H1 (cell line): ENCODE results near the gene LSG1. TPM values are rescaled to one million over a fixed set of nuclear protein-coding genes. Genes with fewer than 3 reads are reported as not detected.

ENCODE experiments used
- CTCF ChIA-PET: fragments of 300-600 bp; sonication (Branson Sonifier 250); formaldehyde crosslinking; loops from one replicate; lab custom pipeline; 2021; ENCODE audit not compliant: partially characterized antibody; lab: Charles Lee
- POLR2A ChIA-PET: fragments of 300-600 bp; sonication (Branson Sonifier 250); formaldehyde crosslinking; loops from one replicate; lab custom pipeline; 2021; ENCODE audit warnings: inconsistent platforms; ENCODE audit not compliant: partially characterized antibody; lab: Charles Lee
- DNase-seq, 2 experiments: peaks; one replicate each; pipeline versions ENCODE4 v3.0.0 to v3.0.0-alpha.2; 2010 to 2022; ENCODE audit warnings: low spot score in 2 of 2, low read depth in 1 of 2, mixed read lengths in 1 of 2
- FAIRE-seq: peaks from 2 replicates; lab custom pipeline; 2011; peaks lifted over from hg19 to GRCh38; lab: Jason Lieb, UNC
- H2AFZ ChIP-seq: 2 replicates; pipeline ENCODE4 v1.8.1; 2012; ENCODE audit warnings: low read length, inconsistent platforms
- H2AK5ac ChIP-seq: 2 replicates; pipeline ENCODE4 v1.6.1; 2013; ENCODE audit warnings: low read depth, low read length
- H2BK120ac ChIP-seq: replicated peaks from 2 replicates; pipeline ENCODE3; 2013; ENCODE audit warnings: low read depth, low read length, inconsistent platforms
- H2BK12ac ChIP-seq: 2 replicates; pipeline ENCODE4 v1.6.1; 2013; ENCODE audit warnings: low read depth, low read length
- H2BK15ac ChIP-seq: 2 replicates; pipeline ENCODE4 v1.6.1; 2013; ENCODE audit warnings: low read length
- H2BK20ac ChIP-seq: 2 replicates; pipeline ENCODE4 v1.6.1; 2013; ENCODE audit warnings: low read length
- H2BK5ac ChIP-seq: 2 replicates; pipeline ENCODE4 v1.6.1; 2013; ENCODE audit warnings: low read depth, low read length
- H3K14ac ChIP-seq: 2 replicates; pipeline ENCODE4 v1.6.1; 2013; ENCODE audit warnings: inconsistent platforms; ENCODE audit not compliant: insufficient read length
- H3K18ac ChIP-seq: 2 replicates; pipeline ENCODE4 v1.6.1; 2013; ENCODE audit warnings: low read length; ENCODE audit errors: extremely low read depth
- H3K23ac ChIP-seq: 2 replicates; pipeline ENCODE4 v1.6.1; 2013; ENCODE audit warnings: inconsistent platforms; ENCODE audit not compliant: insufficient read length
- H3K23me2 ChIP-seq: 2 replicates; pipeline ENCODE4 v1.6.1; 2013; ENCODE audit warnings: low read depth, low read length
- H3K27ac ChIP-seq: 2 replicates; pipeline ENCODE4 v1.6.1; 2011; ENCODE audit warnings: low read depth, low read length, inconsistent platforms
- H3K27me3 ChIP-seq, 4 experiments: replicated peaks in 1 of 4; 1 replicate in 1 of 4; 2 replicates in 3 of 4; pipeline versions ENCODE4 v1.6.1 to v1.8.1; 2011 to 2013; ENCODE audit warnings: low read length in 3 of 4, mild to moderate bottlenecking in 3 of 4, inconsistent platforms in 2 of 4, mixed read lengths in 2 of 4, moderate library complexity in 1 of 4; ENCODE audit not compliant: control insufficient read depth in 3 of 4, insufficient read depth in 3 of 4; ENCODE audit errors: extremely low read depth in 1 of 4
- H3K36me3 ChIP-seq, 4 experiments: 2 replicates each; pipeline versions ENCODE4 v1.6.1 to v1.8.1; 2011 to 2013; ENCODE audit warnings: mild to moderate bottlenecking in 4 of 4, low read length in 3 of 4, moderate library complexity in 2 of 4, control low read depth in 1 of 4, inconsistent platforms in 1 of 4; ENCODE audit not compliant: insufficient read depth in 4 of 4, control insufficient read depth in 2 of 4
- H3K4ac ChIP-seq: replicated peaks from 2 replicates; pipeline ENCODE3; 2013; ENCODE audit warnings: low read length, low read depth, mixed read lengths, inconsistent platforms; ENCODE audit not compliant: insufficient read length
- H3K4me1 ChIP-seq, 4 experiments: replicated peaks in 1 of 4; 1 replicate in 1 of 4; 2 replicates in 3 of 4; pipeline versions ENCODE4 v1.6.1 to v1.8.1; 2011 to 2013; ENCODE audit warnings: low read length in 3 of 4, inconsistent platforms in 2 of 4, mixed read lengths in 1 of 4; ENCODE audit not compliant: insufficient read depth in 4 of 4, control insufficient read depth in 3 of 4
- H3K4me2 ChIP-seq, 2 experiments: 2 replicates each; pipeline versions ENCODE4 v1.6.1 to v1.8.1; 2011 to 2013; ENCODE audit warnings: low read depth in 2 of 2, low read length in 2 of 2, control low read depth in 1 of 2, inconsistent platforms in 1 of 2, mild to moderate bottlenecking in 1 of 2; ENCODE audit not compliant: insufficient read depth in 1 of 2
- H3K4me3 ChIP-seq, 4 experiments: fragments of 200-600, 300-600 bp in 1 of 4; sonication (generic), shearing (Covaris generic), sonication (Bioruptor Twin) in 1 of 4; 2 replicates each; pipeline versions ENCODE4 v1.5.1 to v1.8.1; 2011 to 2016; ENCODE audit warnings: low read length in 4 of 4, low read depth in 3 of 4, control low read depth in 2 of 4, inconsistent platforms in 2 of 4, mild to moderate bottlenecking in 2 of 4, mixed read lengths in 1 of 4, moderate library complexity in 1 of 4; ENCODE audit not compliant: insufficient read depth in 2 of 4; ENCODE audit errors: extremely low read depth in 1 of 4
- H3K56ac ChIP-seq: replicated peaks from 2 replicates; pipeline ENCODE3; 2013; ENCODE audit warnings: low read depth, mild to moderate bottlenecking, mixed read lengths, low read length, inconsistent platforms; ENCODE audit not compliant: insufficient read length
- H3K79me1 ChIP-seq: 2 replicates; pipeline ENCODE4 v1.6.1; 2013; ENCODE audit warnings: low read depth, low read length, control low read depth
- H3K79me2 ChIP-seq, 2 experiments: 2 replicates each; pipeline versions ENCODE4 v1.6.1 to v1.8.1; 2012 to 2013; ENCODE audit warnings: low read length in 2 of 2, mild to moderate bottlenecking in 2 of 2, inconsistent platforms in 1 of 2; ENCODE audit not compliant: insufficient read depth in 2 of 2, control insufficient read depth in 1 of 2
- H3K9ac ChIP-seq, 4 experiments: replicated peaks in 1 of 4; 1 replicate in 1 of 4; 2 replicates in 3 of 4; pipeline versions ENCODE4 v1.6.1 to v1.8.1; 2011 to 2013; ENCODE audit warnings: low read depth in 3 of 4, low read length in 3 of 4, control low read depth in 2 of 4, mild to moderate bottlenecking in 2 of 4, moderate library complexity in 2 of 4, inconsistent platforms in 1 of 4; ENCODE audit errors: extremely low read depth in 1 of 4
- H3K9me3 ChIP-seq, 2 experiments: 2 replicates each; pipeline versions ENCODE4 v1.6.1 to v1.8.1; 2012 to 2013; ENCODE audit warnings: mild to moderate bottlenecking in 2 of 2, moderate library complexity in 2 of 2, control low read depth in 1 of 2, inconsistent platforms in 1 of 2, low read depth in 1 of 2, low read length in 1 of 2, mixed read lengths in 1 of 2; ENCODE audit not compliant: insufficient read depth in 2 of 2
- H4K20me1 ChIP-seq, 2 experiments: replicated peaks in 1 of 2; 2 replicates each; pipeline versions ENCODE3 to v1.8.1; 2011 to 2013; ENCODE audit warnings: inconsistent platforms in 2 of 2, low read length in 2 of 2, mild to moderate bottlenecking in 1 of 2; ENCODE audit not compliant: insufficient read depth in 2 of 2, control insufficient read depth in 1 of 2
- H4K5ac ChIP-seq: 2 replicates; pipeline ENCODE4 v1.6.1; 2013; ENCODE audit warnings: low read length, low read depth, mixed read lengths, inconsistent platforms; ENCODE audit not compliant: insufficient read length
- H4K8ac ChIP-seq: 2 replicates; pipeline ENCODE4 v1.8.0; 2013; ENCODE audit warnings: mild to moderate bottlenecking, moderate library complexity, low read length, inconsistent platforms; ENCODE audit not compliant: insufficient read depth; ENCODE audit errors: extremely low read depth
- H4K91ac ChIP-seq: replicated peaks from 2 replicates; pipeline ENCODE3; 2013; ENCODE audit warnings: low read length, mixed read lengths, inconsistent platforms; ENCODE audit not compliant: insufficient read length
- JUN ChIP-seq: IDR thresholded peaks from 2 replicates; pipeline ENCODE4 v1.6.1; 2011; ENCODE audit warnings: low read depth, mild to moderate bottlenecking, improper control_type of control experiment, low read length
- RNF2 ChIP-seq: fragments of 200-900, 300-1000 bp; sonication (generic); IDR thresholded peaks from 2 replicates; pipeline ENCODE4 v1.7.1; 2016; ENCODE audit warnings: borderline replicate concordance, low read depth, mild to moderate bottlenecking, antibody characterized with exemption, low read length; ENCODE audit not compliant: poor library complexity, severe bottlenecking; ENCODE audit errors: missing control alignments
- SP2 ChIP-seq: IDR thresholded peaks from 2 replicates; pipeline ENCODE4 v1.6.1; 2012; ENCODE audit warnings: mild to moderate bottlenecking, low read length, inconsistent platforms
- TAF7 ChIP-seq: optimal IDR thresholded peaks from 2 replicates; pipeline ENCODE3; 2011; ENCODE audit warnings: low read depth, mild to moderate bottlenecking, inconsistent platforms, low read length, moderate library complexity, borderline replicate concordance
- WGBS, 2 experiments: shearing (Covaris generic) in 1 of 2; methylation state at CpG; one replicate each; pipeline versions ENCODE4 v1.1.6 to v1.1.7; 2013 to 2015; ENCODE audit warnings: low lambda C conversion rate in 2 of 2, mixed read lengths in 2 of 2, inconsistent platforms in 1 of 2, low coverage in 1 of 2, missing lambda C conversion rate in 1 of 2; ENCODE audit not compliant: insufficient replicate concordance in 2 of 2, insufficient coverage in 1 of 2, insufficient read length in 1 of 2; ENCODE audit errors: extremely low coverage in 1 of 2, missing lambda C conversion rate in 1 of 2; 5-methylcytosine and 5-hydroxymethylcytosine counted together
- polyA plus RNA-seq, 7 experiments: library from polyadenylated mRNA; depleted of rRNA in 3 of 7; stranded (reverse) in 5 of 7; unstranded in 2 of 7; fragments of >200 nt in 5 of 7; fragments of 200-250 nt in 2 of 7; gene quantifications; 1 replicate in 5 of 7; 2 replicates in 1 of 7; 4 replicates in 1 of 7; pipeline versions ENCODE4 v1.2.1 to v1.2.3, GENCODE V29; 2011 to 2013; ENCODE audit warnings: missing spikeins in 2 of 7, mixed read lengths in 2 of 7
- total RNA-seq: library from RNA; stranded (reverse); fragmentation: NEBNext Ultra II Directional; extraction: Animal tissue kit (Norgen Biotek cat#: 25700); gene quantifications from 2 replicates; pipeline ENCODE4 v1.2.1, GENCODE V29; 2021

The LSG1 gene
- total and polyA plus RNA-seq, 2 of the 8 experiments (the other 6 are each of a cell fraction or from before 2014, with no cell fraction given): 23.7 to 47.6 TPM

DNA sequence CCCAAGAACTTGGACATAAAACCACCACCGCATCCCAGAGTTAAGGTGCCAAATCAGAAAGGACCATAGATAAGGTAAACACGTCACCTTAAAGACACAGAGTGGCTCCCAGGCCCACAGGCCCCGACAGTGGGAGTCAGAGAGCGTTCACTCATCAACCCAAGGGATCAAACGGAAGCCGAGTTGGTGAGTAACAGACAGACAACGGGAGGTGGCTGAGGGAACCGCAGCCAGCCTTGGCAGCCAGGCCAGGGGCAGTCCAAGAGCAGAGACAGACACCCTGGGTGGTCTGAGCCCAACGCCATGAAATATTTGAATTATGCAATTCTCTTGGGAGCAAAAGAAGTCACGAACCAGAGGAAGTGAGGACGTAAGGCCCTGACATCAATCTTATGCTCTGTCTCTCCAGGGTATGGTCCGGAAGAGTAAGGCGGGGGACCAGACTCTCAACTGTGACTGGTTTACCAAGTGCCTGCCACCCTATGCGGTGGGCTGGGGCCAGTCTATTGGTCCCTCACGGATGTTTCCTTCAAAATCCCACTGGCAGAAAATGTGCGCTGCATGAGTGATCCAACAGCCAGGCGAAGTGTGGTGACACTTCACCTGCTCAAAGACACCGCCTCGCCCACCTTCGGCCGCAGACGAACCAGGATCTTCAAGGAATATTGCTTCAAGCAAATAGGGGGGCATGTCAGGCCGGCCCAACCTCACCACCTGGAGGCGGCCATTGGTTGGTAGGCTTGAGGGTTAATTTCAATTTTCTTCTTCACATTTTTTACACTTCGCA lies 73.0 kb downstream of the LSG1 start:
- no peak overlapping the region for H3K18ac ChIP-seq
- H2AFZ ChIP-seq: no peak overlapping the region
- H2BK15ac ChIP-seq: no peak overlapping the region
- H3K23ac ChIP-seq: no peak overlapping the region
- H2BK5ac ChIP-seq: no peak overlapping the region
- no peaks in the 10 kb centered on the region for H4K20me1 ChIP-seq
- H3K4me2 ChIP-seq: no peak overlapping the region
- H3K36me3 ChIP-seq: no peaks in the 10 kb centered on the region; a peak in 2 of 8 replicates
- H3K4ac ChIP-seq: no peak overlapping the region
- no peaks in the 10 kb centered on the region for H3K79me2 ChIP-seq
- no peak overlapping the region for H3K56ac ChIP-seq
- H3K79me1 ChIP-seq: no peaks in the 10 kb centered on the region
- CTCF ChIA-PET: interaction anchor here (1.0 kb wide), 1 partner anchor 12 kb away, joined by 3 read pairs; no protein-coding TSS in a partner anchor
- H3K4me1 ChIP-seq: no peaks in the 10 kb centered on the region
- WGBS, 2 experiments: 88 to 100% methylated on average over 1 to 24 of the region's 25 CpGs
- H2BK120ac ChIP-seq: no peak overlapping the region
- no peak overlapping the region for H3K14ac ChIP-seq
- FAIRE-seq: no peak
- H2BK12ac ChIP-seq: no peak overlapping the region
- no peak overlapping the region for H4K8ac ChIP-seq
- no peak overlapping the region for H3K27ac ChIP-seq
- no peak for DNase-seq
- no peaks in the 10 kb centered on the region for H3K27me3 ChIP-seq
- no peak overlapping the region for H4K91ac ChIP-seq
- no peaks in the 10 kb centered on the region for H3K23me2 ChIP-seq
- no peak overlapping the region; a peak in 1 of 7 replicates for H3K9ac ChIP-seq
- no peak overlapping the region for H3K4me3 ChIP-seq
- POLR2A ChIA-PET: no interaction called here
- H2AK5ac ChIP-seq: no peak overlapping the region
- no peaks in the 10 kb centered on the region for H3K9me3 ChIP-seq
- no peak overlapping the region for H2BK20ac ChIP-seq
- H4K5ac ChIP-seq: no peak overlapping the region
- TF ChIP-seq SP2 (no peak), RNF2 (no peak), TAF7 (no peak), JUN (no peak)
